ENCODE results near the gene FHL2. TPM values are rescaled to one million over a fixed set of nuclear protein-coding genes. Genes with fewer than 3 reads are reported as not detected.

The FHL2 gene
- total and polyA plus RNA-seq, 9 of the 15 experiments (the other 6 are each of a cell fraction or from before 2014, with no cell fraction given) = 7.5 to 33.1 (median 23.9) TPM

GRCh38 chr2:105337122-105338019 is 61.5 kb downstream of the FHL2 start, which contains the start of gene C2orf49 (continued):
- no peak for TF ChIP-seq HINFP (tag; conservative IDR thresholded peaks at IDR 0.05; ENCODE audit: low read depth)
- TF ChIP-seq YY1 (IDR thresholded peaks at IDR 0.05; ENCODE audit: borderline replicate concordance in 1 of 3, control insufficient read depth in 1 of 3, extremely low read depth in 1 of 3, insufficient read depth in 3 of 3, insufficient read length in 1 of 3, insufficient replicate concordance in 2 of 3, low read depth in 1 of 3, low read length in 2 of 3) = peak in 2 of 3 experiments; percentile 74 to 80
- TF ChIP-seq HIVEP1 (CRISPR knock-in tag; IDR thresholded peaks at IDR 0.05) = no peak
- peak; percentile 14; the same call in 1 of the 2 replicates for TF ChIP-seq NFIC (IDR thresholded peaks at IDR 0.05)
- TF ChIP-seq KAT2B (IDR thresholded peaks at IDR 0.05; ENCODE audit: low read depth, low read length) = no peak
- no peak for TF ChIP-seq MEF2A (IDR thresholded peaks at IDR 0.05; ENCODE audit: control insufficient read depth, low read depth, low read length)
- TF ChIP-seq, protein P1, sequence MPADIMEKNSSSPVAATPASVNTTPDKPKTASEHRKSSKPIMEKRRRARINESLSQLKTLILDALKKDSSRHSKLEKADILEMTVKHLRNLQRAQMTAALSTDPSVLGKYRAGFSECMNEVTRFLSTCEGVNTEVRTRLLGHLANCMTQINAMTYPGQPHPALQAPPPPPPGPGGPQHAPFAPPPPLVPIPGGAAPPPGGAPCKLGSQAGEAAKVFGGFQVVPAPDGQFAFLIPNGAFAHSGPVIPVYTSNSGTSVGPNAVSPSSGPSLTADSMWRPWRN (IDR thresholded peaks at IDR 0.05; ENCODE audit: low read depth) = no peak
- no peak for TF ChIP-seq SMARCA5 (IDR thresholded peaks at IDR 0.05)
- no peak for TF ChIP-seq ETV5 (CRISPR knock-in tag; IDR thresholded peaks at IDR 0.05; ENCODE audit: low read depth)
- no peak for TF ChIP-seq NFE2 (IDR thresholded peaks at IDR 0.05; ENCODE audit: low read depth)
- TF ChIP-seq SRSF7 (optimal IDR thresholded peaks at IDR 0.05; ENCODE audit: low read depth, low read length) = no peak
- TF ChIP-seq PKNOX1 (IDR thresholded peaks at IDR 0.05) = 0 out of 2 replicates have a peak, but pooled peaks have one; percentile 5
- no peak for TF ChIP-seq HOXB6 (CRISPR knock-in tag; IDR thresholded peaks at IDR 0.05; ENCODE audit: borderline replicate concordance)
- TF ChIP-seq NFXL1 (CRISPR knock-in tag; IDR thresholded peaks at IDR 0.05) = peak; percentile 75; the same call in 1 of the 2 replicates
- TF ChIP-seq DDX20 (tag; IDR thresholded peaks at IDR 0.05; ENCODE audit: low read depth) = no peak
- TF ChIP-seq SREBF2 (CRISPR knock-in tag; IDR thresholded peaks at IDR 0.05) = no peak
- no peak for TF ChIP-seq SP2 (IDR thresholded peaks at IDR 0.05; ENCODE audit: extremely low read depth, low read depth, low read length, poor library complexity, severe bottlenecking)
- peak; percentile 60 for TF ChIP-seq SAP30 (IDR thresholded peaks at IDR 0.05; ENCODE audit: borderline replicate concordance, insufficient read depth, low read depth, low read length, poor library complexity, severe bottlenecking)
- peak; percentile 76 for TF ChIP-seq ZFX (CRISPR knock-in tag; IDR thresholded peaks at IDR 0.05)
- no peak for TF ChIP-seq ZNF431 (CRISPR knock-in tag; IDR thresholded peaks at IDR 0.05)
- TF ChIP-seq USF1 (CRISPR knock-in tag; IDR thresholded peaks at IDR 0.05) = no peak
- no peak for TF ChIP-seq IFI16 (CRISPR knock-in tag; IDR thresholded peaks at IDR 0.05)
